G401.6 (cell line): Measurements from ENCODE around the gene CCDC183.

Experiments
- FAIRE-seq: peaks from 2 replicates; lab custom pipeline; 2012; peaks lifted over from hg19 to GRCh38; lab: Jason Lieb, UNC

Gene CCDC183

GRCh38 chr9:136850866-136851775, 55.0 kb downstream of the CCDC183 start:
- no peak for FAIRE-seq

- no peak for FAIRE-seq
Measured at GRCh38 chr9:136851941-136852663, 56.0 kb downstream of the CCDC183 start, which contains the start of gene MAMDC4. Gene MAMDC4 (plus strand): TSS chr9:136852346. CDS start chr9:136852417, 71 bp downstream.

GRCh38 chr9:136852664-136853595, 56.8 kb downstream of the CCDC183 start:
- FAIRE-seq, result no peak

GRCh38 chr9:136853596-136854112, 57.5 kb downstream of the CCDC183 start:
- no peak for FAIRE-seq

GRCh38 chr9:136854113-136854841, 58.1 kb downstream of the CCDC183 start:
- no peak for FAIRE-seq

GRCh38 chr9:136854842-136855460, 58.8 kb downstream of the CCDC183 start:
- no peak for FAIRE-seq

GRCh38 chr9:136855461-136856078, 59.4 kb downstream of the CCDC183 start:
- no peak for FAIRE-seq

- FAIRE-seq, result no peak
Measured at GRCh38 chr9:136856079-136856476, 59.9 kb downstream of the CCDC183 start.

GRCh38 chr9:136856541-136857141, 60.5 kb downstream of the CCDC183 start:
- FAIRE-seq, result no peak

- FAIRE-seq, result no peak
Measured at GRCh38 chr9:136857166-136857565, 61.0 kb downstream of the CCDC183 start.
